ENCODE results near the gene OLAH.

OLAH gene

DNA sequence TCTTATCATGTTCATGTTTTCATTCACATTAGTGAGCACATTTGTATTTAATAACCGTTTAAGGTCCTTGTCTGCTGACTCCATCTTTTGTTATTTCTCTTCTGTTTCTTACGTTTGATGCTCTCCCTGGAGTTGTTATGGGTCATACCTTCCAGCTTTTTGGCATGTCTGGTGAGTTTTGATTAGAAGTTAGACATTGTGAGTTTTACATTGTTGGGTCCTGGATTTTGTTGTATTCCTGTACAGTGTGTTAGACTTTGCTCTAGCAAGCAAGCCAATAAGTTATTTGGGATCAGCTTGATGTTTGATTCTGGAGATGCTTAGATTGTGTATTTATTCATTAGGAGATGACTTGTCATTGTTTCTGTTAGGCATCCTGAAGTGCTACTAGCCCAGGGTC is 16.9 kb downstream of the OLAH start:
- H3K9me3 Mint-ChIP-seq = peaks cover 25% of the 10 kb centered on the region
- H3K4me1 Mint-ChIP-seq = no peaks in the 10 kb centered on the region
- H3K36me3 Mint-ChIP-seq (ENCODE audit: low read depth) = peaks cover 4% of the 10 kb centered on the region
- H3K27me3 Mint-ChIP-seq (ENCODE audit: low read depth) = no peaks in the 10 kb centered on the region
- H3K4me3 Mint-ChIP-seq = no peak overlapping the region
- no peak overlapping the region for H3K27ac Mint-ChIP-seq
- TF ChIP-seq, protein P1, sequence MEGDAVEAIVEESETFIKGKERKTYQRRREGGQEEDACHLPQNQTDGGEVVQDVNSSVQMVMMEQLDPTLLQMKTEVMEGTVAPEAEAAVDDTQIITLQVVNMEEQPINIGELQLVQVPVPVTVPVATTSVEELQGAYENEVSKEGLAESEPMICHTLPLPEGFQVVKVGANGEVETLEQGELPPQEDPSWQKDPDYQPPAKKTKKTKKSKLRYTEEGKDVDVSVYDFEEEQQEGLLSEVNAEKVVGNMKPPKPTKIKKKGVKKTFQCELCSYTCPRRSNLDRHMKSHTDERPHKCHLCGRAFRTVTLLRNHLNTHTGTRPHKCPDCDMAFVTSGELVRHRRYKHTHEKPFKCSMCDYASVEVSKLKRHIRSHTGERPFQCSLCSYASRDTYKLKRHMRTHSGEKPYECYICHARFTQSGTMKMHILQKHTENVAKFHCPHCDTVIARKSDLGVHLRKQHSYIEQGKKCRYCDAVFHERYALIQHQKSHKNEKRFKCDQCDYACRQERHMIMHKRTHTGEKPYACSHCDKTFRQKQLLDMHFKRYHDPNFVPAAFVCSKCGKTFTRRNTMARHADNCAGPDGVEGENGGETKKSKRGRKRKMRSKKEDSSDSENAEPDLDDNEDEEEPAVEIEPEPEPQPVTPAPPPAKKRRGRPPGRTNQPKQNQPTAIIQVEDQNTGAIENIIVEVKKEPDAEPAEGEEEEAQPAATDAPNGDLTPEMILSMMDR (IDR thresholded peaks at IDR 0.05; ENCODE audit: unreplicated experiment in 3 of 3) = no peak

DNA sequence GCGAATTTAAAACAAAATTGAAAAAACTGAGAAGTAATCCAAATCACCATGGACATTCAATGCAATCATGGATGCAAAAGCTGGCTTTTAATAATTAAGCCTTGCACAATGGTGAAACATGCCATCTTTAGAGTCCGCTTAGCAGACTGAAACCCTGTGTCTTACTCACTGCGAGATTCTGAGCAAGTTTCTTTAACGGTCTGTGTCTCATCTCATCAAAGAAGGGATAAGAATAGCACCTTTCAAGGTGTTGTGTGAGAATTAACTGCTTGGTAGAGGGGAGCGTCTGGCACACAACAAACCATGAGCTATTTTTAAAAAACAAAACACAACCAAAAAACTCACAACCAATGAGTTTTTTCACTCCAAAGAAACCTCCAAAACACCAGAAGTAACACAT is 23.4 kb downstream of the OLAH start:
- Mint-ChIP-seq H3K4me1 (no peaks in the 10 kb centered on the region), H3K27ac (no peak overlapping the region), H3K9me3 (peaks cover 21% of the 10 kb centered on the region), H3K4me3 (no peak overlapping the region), H3K36me3 (ENCODE audit: low read depth) (peaks cover 6% of the 10 kb centered on the region), H3K27me3 (ENCODE audit: low read depth) (peaks cover 5% of the 10 kb centered on the region)
- TF ChIP-seq, protein P1 (IDR thresholded peaks at IDR 0.05; ENCODE audit: unreplicated experiment in 3 of 3) = no peak

DNA sequence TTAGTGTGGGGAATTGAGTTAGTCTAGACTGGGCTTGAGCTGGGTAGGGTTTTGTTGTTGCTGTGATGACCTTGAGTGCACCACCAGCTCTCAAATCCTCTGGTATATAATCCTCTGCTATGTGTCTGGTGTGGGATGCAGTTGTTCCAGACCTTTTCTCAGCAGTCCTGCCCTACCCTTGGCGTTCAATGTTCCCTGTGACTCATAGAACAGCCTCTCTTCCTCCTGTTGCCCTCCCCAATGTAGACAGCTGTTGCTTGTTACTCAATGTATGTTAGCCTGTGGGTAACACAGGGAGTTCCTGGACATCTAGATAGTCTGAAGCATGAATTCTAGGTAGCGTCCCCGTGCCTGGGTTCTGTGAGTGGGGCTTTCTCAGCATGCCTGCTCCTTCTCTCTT is 25.1 kb downstream of the OLAH start:
- Mint-ChIP-seq H3K36me3 (ENCODE audit: low read depth) (peaks cover 18% of the 10 kb centered on the region), H3K4me3 (no peak overlapping the region), H3K27ac (no peak overlapping the region), H3K9me3 (peaks cover 30% of the 10 kb centered on the region), H3K4me1 (no peaks in the 10 kb centered on the region), H3K27me3 (ENCODE audit: low read depth) (peaks cover 6% of the 10 kb centered on the region)
- TF ChIP-seq, protein P1 (IDR thresholded peaks at IDR 0.05; ENCODE audit: unreplicated experiment in 3 of 3) = no peak

DNA sequence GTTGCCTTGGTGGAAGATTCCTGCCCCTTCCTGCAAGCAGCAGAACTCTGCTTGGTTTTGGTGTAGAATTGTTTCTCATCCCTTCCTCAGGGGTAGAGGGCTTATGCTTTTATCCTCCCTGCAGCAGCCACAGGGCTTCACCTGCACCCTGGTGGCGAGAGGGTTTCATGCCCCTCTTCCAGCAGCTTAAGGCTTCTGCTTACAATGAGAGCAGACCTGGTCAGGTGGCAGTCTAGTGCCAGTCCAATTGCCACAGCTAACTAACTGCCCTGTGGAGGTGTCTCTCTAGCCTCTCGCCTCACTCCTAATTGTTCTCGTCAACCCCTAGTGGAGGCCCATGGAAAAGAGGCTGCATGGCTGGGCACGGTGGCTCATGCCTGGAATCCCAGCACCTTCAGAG is 25.5 kb downstream of the OLAH start:
- TF ChIP-seq, protein P1 (IDR thresholded peaks at IDR 0.05; ENCODE audit: unreplicated experiment in 3 of 3) = no peak

DNA sequence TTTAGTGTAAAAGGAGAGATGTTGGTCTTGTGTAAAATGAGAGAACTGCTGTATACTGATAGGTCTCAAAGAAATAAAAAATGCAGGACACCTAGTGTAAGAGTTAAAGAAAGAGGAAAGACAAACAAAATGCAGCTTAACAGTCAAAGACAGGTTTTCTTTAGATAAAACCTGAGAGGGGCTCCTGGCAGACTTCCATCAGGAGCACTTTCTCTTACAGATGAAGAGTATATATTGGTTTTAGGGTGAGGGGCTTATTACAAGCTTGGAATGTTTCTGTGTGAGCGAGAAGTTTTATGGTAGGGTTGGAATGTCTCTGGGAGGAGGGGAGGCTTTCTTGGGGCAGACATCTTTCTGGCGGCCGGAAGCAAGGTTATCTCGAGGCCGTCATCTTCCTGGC is 28.6 kb downstream of the OLAH start:
- peaks cover 19% of the 10 kb centered on the region for H3K9me3 Mint-ChIP-seq
- no peak overlapping the region for H3K27ac Mint-ChIP-seq
- no peak overlapping the region for H3K4me3 Mint-ChIP-seq
- H3K27me3 Mint-ChIP-seq (ENCODE audit: low read depth) = peaks cover 9% of the 10 kb centered on the region
- no peaks in the 10 kb centered on the region for H3K4me1 Mint-ChIP-seq
- H3K36me3 Mint-ChIP-seq (ENCODE audit: low read depth) = peaks cover 21% of the 10 kb centered on the region
- TF ChIP-seq, protein P1 (IDR thresholded peaks at IDR 0.05; ENCODE audit: unreplicated experiment in 3 of 3) = no peak

More for the DNA sequence above, 25.5 kb downstream of the OLAH start:
- H3K4me1 Mint-ChIP-seq = no peaks in the 10 kb centered on the region
- peaks cover 29% of the 10 kb centered on the region for H3K9me3 Mint-ChIP-seq
- no peak overlapping the region for H3K4me3 Mint-ChIP-seq
- H3K36me3 Mint-ChIP-seq (ENCODE audit: low read depth) = peaks cover 21% of the 10 kb centered on the region
- peaks cover 9% of the 10 kb centered on the region for H3K27me3 Mint-ChIP-seq (ENCODE audit: low read depth)
- H3K27ac Mint-ChIP-seq = no peak overlapping the region

DNA sequence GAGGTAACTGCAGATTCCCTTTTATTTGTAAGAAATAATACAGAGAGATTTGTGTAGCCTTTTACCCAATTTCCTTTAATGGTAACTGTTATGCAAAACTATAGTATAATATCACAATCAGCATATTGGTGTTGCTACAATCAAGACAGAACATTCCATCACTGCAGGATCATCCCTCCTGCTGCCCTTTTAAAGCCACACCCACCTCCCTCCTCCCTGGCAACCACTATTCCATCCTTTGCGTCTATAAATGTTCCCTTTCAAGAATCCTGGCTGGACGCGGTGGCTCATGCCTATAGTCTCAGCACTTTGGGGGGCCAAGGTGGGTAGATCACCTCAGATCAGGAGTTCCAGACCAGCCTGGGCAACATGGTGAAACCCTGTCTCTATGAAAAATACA is 31.7 kb downstream of the OLAH start:
- TF ChIP-seq, protein P1 (IDR thresholded peaks at IDR 0.05; ENCODE audit: unreplicated experiment in 3 of 3) = no peak
- peaks cover 17% of the 10 kb centered on the region for H3K36me3 Mint-ChIP-seq (ENCODE audit: low read depth)
- peaks cover 4% of the 10 kb centered on the region for H3K27me3 Mint-ChIP-seq (ENCODE audit: low read depth)
- peaks cover 11% of the 10 kb centered on the region for H3K9me3 Mint-ChIP-seq
- no peak overlapping the region for H3K4me3 Mint-ChIP-seq
- no peaks in the 10 kb centered on the region for H3K4me1 Mint-ChIP-seq
- H3K27ac Mint-ChIP-seq = no peak overlapping the region
